Dendritic cell treated with granulocyte-macrophage colony-stimulating factor and Interleukin-4, amounts not matched to agents 40 ng/mL and 50 ng/mL, for 4 days (primary cell): ENCODE measurements around the gene GJB4.
"Not testable (repeated sequence)": the region's sequence is repeated elsewhere in the genome, so short reads cannot be mapped to it uniquely, and the experiment has no call there.

Experiments used
- H3K27ac Mint-ChIP-seq: one replicate; pipeline ENCODE4 v1.8.0; 2022; ENCODE audit warnings: mild to moderate bottlenecking, mixed read lengths
- H3K27me3 Mint-ChIP-seq: one replicate; pipeline ENCODE4 v1.8.0; 2022; ENCODE audit warnings: mild to moderate bottlenecking, mixed read lengths
- H3K36me3 Mint-ChIP-seq: one replicate; pipeline ENCODE4 v1.8.0; 2022; ENCODE audit warnings: low read depth, mixed read lengths
- H3K4me1 Mint-ChIP-seq: one replicate; pipeline ENCODE4 v1.8.0; 2022; ENCODE audit warnings: low read depth, mixed read lengths
- H3K4me3 Mint-ChIP-seq: one replicate; pipeline ENCODE4 v1.8.0; 2022; ENCODE audit warnings: mild to moderate bottlenecking, moderate library complexity, mixed read lengths
- H3K9me3 Mint-ChIP-seq: one replicate; pipeline ENCODE4 v1.8.0; 2022; ENCODE audit warnings: mixed read lengths
- intact Hi-C: fragments of 100-400 bp; cut with micrococcal nuclease; formaldehyde crosslinking; loops from one replicate; pipeline ENCODE4 v1.15.0; 2022

GJB4 gene

DNA sequence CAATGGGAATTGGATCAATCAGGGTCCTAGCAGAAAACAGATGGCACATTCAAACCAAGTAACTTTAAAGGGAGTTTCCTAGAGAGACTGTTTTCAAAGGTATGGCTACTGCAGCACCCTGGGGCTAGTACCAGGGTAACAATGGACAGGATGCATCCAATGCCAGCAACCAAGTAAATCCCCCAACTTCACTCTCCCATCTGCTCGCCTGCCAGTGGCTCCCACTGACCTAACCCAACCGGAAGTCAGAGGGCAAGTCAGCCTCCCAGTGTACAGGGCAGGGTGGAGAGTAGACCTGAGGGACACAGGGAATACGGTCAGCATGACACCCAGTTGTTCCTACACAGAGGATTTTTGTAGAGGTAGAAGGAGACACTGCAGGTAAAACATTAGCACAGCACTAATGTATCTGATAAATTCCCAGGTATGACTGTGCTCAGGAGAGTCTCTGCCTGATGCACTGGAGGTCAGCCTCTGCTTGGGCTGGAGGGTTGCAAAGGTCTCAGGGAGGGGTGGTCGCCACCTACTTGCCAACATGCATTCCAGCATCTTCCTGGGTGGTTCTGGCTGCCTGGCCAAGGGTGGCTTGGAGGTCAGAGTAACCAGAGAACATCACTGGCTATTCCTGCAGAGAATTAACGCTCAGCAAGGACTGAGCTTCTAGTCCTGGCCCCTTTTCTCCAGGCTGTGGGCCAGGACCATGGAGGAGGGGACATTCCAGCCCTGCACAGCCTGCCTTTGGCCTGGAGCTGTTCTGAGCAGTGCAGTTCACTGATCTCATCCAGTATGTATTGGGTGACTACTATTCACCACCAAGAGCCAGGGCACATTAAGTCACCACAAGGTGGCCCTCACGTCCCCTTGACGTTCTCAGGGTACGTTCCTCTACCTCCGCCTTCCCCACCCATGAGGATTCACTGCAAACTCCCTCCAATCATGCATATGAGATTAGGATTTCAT lies 28.2 kb downstream of the GJB4 start:
- intact Hi-C loops = loop anchor here (5.0 kb wide), 2 partner anchors 65 to 510 kb away; no protein-coding TSS in a partner anchor
- Mint-ChIP-seq H3K36me3 (no peaks in the 10 kb centered on the region), H3K9me3 (no peaks in the 10 kb centered on the region), H3K27ac (no peak overlapping the region), H3K4me3 (no peak overlapping the region), H3K4me1 (peaks cover 5% of the 10 kb centered on the region), H3K27me3 (peaks cover 46% of the 10 kb centered on the region)

DNA sequence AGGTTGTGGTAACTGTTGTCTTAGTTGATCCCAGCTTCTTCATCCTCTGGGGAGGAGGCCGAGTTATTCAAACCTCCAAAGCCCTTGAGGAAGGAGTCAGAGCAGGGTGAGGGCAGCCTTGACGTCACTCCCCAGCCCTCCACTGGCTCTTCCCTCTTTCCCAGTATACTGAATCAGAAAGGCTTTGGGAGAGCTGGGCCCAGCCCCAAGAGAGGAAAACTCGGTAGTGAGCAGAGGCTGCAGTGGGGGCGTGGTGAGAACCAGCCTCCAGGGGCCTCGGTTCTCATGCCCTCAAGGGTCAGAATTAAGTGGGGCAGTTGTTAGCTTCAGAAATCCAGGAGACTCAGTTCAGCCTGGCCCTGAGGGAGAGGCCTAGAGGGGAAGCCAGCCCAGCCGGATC lies 31.4 kb downstream of the GJB4 start:
- H3K4me1 Mint-ChIP-seq = peaks cover 5% of the 10 kb centered on the region
- no peaks in the 10 kb centered on the region for H3K36me3 Mint-ChIP-seq
- no peak overlapping the region for H3K27ac Mint-ChIP-seq
- peaks cover 43% of the 10 kb centered on the region for H3K27me3 Mint-ChIP-seq
- H3K4me3 Mint-ChIP-seq = no peak overlapping the region
- no peaks in the 10 kb centered on the region for H3K9me3 Mint-ChIP-seq
- intact Hi-C loops = no loop called here

DNA sequence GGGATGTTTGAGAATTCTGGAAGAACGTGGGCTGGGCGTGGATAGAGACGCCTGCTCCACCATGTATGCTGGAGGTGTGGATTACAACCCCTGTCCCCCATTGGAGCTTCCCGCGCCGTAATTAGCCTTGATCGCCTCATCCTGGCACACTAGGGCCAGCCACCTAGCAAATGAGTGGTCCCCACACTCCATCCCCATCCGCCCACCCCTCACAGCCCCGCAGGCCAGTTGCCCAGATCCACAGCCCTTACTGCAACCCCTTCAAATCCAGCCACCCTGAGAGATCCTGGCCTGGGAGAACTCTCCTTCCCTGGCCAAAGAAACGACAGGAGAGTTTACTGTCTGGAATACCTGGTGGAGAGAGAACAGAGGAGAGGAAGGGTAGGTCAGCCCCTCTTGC lies 32.9 kb downstream of the GJB4 start:
- Mint-ChIP-seq H3K27ac (no peak overlapping the region), H3K9me3 (no peaks in the 10 kb centered on the region), H3K27me3 (peaks cover 40% of the 10 kb centered on the region), H3K4me1 (no peaks in the 10 kb centered on the region), H3K36me3 (no peaks in the 10 kb centered on the region), H3K4me3 (no peak overlapping the region)
- intact Hi-C loops = no loop called here

DNA sequence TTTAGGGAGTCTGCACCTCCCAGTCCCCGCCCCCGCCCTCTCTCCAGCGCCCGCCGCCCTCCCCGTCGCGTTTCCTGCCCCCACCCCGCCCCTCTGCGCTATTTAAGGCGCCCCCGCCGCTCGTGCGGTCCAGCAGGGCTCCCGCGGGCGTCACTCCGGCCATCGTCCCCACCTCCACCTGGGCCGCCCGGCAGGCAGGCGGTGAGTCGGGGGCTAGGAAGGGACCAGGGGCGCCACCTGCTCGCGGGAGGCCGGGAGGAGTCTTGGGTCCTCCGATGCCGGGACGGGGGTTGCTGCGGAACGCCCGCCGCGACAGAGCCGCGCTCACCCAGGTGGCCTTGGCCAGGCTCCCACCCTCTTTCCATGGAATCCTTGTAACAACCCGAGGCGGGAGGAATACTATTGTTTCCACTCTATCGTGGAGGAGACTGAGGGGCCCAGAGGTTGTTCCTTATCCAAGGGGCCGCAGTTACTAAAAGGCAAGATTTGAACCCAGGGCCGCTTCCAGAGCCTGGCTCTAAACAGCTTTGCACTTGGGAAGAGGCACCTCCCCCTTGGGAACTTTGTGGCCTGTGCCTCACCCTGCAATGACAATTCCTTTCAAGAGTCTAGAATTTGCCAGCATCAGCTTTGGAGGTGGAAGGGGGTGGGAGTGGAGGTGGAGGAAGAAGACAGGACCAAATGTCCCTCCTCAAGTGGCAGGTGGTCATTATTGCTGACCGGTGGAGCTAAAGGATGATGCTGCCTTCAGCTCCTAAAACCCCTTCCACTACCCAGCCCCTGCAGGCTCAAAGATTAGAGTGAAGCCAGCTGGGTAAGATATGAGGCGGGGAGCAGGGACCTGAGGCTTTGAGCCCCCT lies 33.6 kb downstream of the GJB4 start, which contains the start of gene GJA4:
TSS of gene GJA4 (plus strand) at position 132 of the 860 bp plus-strand sequence. CDS start 1,215 bp downstream, outside the sequence.
- Mint-ChIP-seq H3K36me3 (no peaks in the 10 kb centered on the region), H3K9me3 (no peaks in the 10 kb centered on the region), H3K27ac (no peak within 1 kb of the TSS), H3K4me1 (no peaks in the 10 kb centered on the region), H3K4me3 (no peak within 1 kb of the TSS), H3K27me3 (peaks cover 40% of the 10 kb centered on the region)
- intact Hi-C loops = no loop called here

DNA sequence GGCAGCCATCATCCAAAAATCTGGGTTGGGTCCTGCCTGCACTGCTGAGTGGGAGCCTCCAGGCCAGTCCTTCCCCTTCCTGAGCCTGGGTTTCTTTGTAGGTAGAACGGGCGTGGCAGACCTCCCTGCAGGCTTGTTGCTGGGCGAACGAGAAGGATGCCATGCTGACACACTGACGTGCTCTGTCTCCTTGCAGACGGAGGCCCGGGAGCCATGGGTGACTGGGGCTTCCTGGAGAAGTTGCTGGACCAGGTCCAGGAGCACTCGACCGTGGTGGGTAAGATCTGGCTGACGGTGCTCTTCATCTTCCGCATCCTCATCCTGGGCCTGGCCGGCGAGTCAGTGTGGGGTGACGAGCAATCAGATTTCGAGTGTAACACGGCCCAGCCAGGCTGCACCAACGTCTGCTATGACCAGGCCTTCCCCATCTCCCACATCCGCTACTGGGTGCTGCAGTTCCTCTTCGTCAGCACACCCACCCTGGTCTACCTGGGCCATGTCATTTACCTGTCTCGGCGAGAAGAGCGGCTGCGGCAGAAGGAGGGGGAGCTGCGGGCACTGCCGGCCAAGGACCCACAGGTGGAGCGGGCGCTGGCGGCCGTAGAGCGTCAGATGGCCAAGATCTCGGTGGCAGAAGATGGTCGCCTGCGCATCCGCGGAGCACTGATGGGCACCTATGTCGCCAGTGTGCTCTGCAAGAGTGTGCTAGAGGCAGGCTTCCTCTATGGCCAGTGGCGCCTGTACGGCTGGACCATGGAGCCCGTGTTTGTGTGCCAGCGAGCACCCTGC lies 34.7 kb downstream of the GJB4 start:
- H3K36me3 Mint-ChIP-seq = no peaks in the 10 kb centered on the region
- H3K4me3 Mint-ChIP-seq = no peak overlapping the region
- peaks cover 40% of the 10 kb centered on the region for H3K27me3 Mint-ChIP-seq
- no peak overlapping the region for H3K27ac Mint-ChIP-seq
- H3K9me3 Mint-ChIP-seq = no peaks in the 10 kb centered on the region
- no peaks in the 10 kb centered on the region for H3K4me1 Mint-ChIP-seq
- intact Hi-C loops = no loop called here

DNA sequence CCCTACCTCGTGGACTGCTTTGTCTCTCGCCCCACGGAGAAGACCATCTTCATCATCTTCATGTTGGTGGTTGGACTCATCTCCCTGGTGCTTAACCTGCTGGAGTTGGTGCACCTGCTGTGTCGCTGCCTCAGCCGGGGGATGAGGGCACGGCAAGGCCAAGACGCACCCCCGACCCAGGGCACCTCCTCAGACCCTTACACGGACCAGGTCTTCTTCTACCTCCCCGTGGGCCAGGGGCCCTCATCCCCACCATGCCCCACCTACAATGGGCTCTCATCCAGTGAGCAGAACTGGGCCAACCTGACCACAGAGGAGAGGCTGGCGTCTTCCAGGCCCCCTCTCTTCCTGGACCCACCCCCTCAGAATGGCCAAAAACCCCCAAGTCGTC lies 35.2 kb downstream of the GJB4 start:
- intact Hi-C loops = no loop called here
- H3K9me3 Mint-ChIP-seq = no peaks in the 10 kb centered on the region
- H3K4me3 Mint-ChIP-seq = no peak overlapping the region
- peaks cover 37% of the 10 kb centered on the region for H3K27me3 Mint-ChIP-seq
- no peaks in the 10 kb centered on the region for H3K4me1 Mint-ChIP-seq
- H3K36me3 Mint-ChIP-seq = no peaks in the 10 kb centered on the region
- H3K27ac Mint-ChIP-seq = no peak overlapping the region

DNA sequence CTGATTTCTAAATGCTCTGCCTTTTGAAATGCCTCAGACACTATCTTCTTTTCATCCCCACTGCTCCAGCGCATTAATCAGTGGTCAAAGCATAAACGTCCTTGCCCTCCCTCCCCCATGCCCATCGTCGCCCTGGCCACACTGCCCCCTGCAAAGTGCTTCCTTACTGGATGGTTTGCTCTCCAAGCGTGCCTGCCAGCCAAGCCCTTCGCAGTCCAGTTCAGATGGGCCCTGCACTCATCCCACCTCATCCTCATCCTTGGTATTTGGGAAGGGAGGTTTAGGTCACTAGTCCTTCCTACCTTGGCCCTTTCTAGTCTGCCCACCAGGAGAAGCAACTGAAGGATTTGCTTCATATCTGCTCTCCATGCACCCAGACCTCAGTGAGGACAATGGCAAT lies 36.4 kb downstream of the GJB4 start:
- Mint-ChIP-seq H3K4me1 (no peaks in the 10 kb centered on the region), H3K36me3 (no peaks in the 10 kb centered on the region), H3K9me3 (no peaks in the 10 kb centered on the region), H3K27ac (no peak overlapping the region), H3K4me3 (no peak overlapping the region), H3K27me3 (peaks cover 36% of the 10 kb centered on the region)
- intact Hi-C loops = no loop called here

DNA sequence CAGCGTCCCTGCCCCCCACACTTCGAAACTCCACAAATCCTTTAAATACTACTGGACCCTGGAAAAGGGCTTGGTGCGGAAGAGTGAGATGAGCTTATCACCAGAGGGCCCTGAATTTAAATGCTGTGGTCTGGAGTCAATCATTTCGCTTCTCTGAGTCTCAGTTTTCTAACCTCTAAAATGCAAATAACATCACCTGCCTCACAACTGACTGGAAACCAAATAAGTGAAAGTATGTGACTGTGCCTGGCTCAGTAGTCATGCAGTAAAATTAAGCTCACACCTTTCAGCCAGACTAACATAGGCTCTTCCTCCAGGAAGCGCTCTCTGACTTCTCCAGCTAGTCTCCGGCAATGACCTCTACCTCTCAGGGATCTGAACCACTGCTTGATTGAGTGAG lies 37.5 kb downstream of the GJB4 start:
- Mint-ChIP-seq H3K27me3 (peaks cover 27% of the 10 kb centered on the region), H3K36me3 (no peaks in the 10 kb centered on the region), H3K9me3 (no peaks in the 10 kb centered on the region), H3K4me1 (no peaks in the 10 kb centered on the region), H3K4me3 (no peak overlapping the region), H3K27ac (no peak overlapping the region)
- intact Hi-C loops = no loop called here

DNA sequence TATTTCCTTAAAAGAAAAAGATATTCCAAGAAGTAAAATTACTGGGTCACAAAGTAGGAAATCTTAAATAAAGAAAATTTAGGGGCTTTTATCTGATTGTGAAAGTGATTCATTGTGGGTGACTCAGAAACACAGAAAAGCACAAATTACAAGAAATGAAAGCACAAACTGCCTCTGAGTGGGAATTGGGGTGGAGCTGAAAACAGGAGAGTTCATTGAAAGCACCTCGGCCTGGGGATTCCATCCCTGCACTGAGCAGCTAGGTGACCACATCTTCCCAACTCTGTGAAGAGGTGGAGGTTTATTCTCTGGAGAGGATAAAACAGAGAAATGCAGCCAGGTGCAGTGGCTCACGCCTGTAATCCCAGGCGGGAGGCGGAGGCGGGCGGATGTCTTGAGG lies 40.7 kb downstream of the GJB4 start:
- intact Hi-C loops = no loop called here
- H3K4me3 Mint-ChIP-seq = no peak overlapping the region
- peaks cover 7% of the 10 kb centered on the region for H3K27me3 Mint-ChIP-seq
- H3K36me3 Mint-ChIP-seq = no peaks in the 10 kb centered on the region
- no peaks in the 10 kb centered on the region for H3K9me3 Mint-ChIP-seq
- no peak overlapping the region for H3K27ac Mint-ChIP-seq
- no peaks in the 10 kb centered on the region for H3K4me1 Mint-ChIP-seq

DNA sequence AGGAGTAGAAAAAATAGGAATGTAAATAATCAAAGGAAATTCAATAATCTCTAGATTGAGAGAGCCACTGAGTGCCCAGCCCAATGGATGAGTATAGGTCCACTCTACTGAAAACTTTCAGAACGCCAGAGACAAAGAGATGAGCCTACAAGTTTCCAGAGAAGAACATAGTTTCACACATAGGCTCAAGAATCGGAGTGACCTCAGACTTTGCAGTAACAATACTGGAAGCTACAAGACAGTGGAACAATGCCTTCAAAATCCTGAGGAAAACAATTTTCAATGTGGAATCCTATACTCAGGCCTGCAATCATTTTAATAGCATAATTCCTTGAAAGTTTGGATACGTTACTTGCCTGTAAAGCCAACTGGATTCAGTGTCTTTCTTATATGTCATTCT lies 44.2 kb downstream of the GJB4 start:
- H3K27ac Mint-ChIP-seq = no peak overlapping the region
- intact Hi-C loops = no loop called here
- no peaks in the 10 kb centered on the region for H3K36me3 Mint-ChIP-seq
- peaks cover 5% of the 10 kb centered on the region for H3K27me3 Mint-ChIP-seq
- H3K9me3 Mint-ChIP-seq = no peaks in the 10 kb centered on the region
- no peak overlapping the region for H3K4me3 Mint-ChIP-seq
- no peaks in the 10 kb centered on the region for H3K4me1 Mint-ChIP-seq

DNA sequence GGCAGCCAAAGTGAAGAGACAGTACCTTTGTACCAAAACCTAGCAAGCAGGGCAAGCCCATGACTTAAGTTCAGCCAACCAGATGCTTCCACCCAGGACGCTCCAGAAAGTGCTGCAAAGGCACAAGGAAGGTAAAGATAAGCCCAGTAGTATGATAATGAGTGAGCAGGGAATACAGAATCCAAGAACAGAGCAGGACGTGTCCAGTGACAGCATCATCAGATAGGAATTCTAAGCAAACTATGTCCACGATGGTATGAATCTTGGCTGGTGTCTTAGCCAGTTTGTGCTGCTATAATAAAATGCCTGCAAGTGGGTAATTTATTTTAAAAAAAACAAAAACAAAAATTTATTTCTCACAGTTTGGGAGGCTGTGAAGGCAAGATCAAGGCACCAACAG lies 46.9 kb downstream of the GJB4 start:
- Mint-ChIP-seq H3K9me3 (no peaks in the 10 kb centered on the region), H3K27ac (no peak overlapping the region), H3K4me1 (no peaks in the 10 kb centered on the region), H3K4me3 (no peak overlapping the region), H3K27me3 (peaks cover 3% of the 10 kb centered on the region), H3K36me3 (no peaks in the 10 kb centered on the region)
- intact Hi-C loops = no loop called here

DNA sequence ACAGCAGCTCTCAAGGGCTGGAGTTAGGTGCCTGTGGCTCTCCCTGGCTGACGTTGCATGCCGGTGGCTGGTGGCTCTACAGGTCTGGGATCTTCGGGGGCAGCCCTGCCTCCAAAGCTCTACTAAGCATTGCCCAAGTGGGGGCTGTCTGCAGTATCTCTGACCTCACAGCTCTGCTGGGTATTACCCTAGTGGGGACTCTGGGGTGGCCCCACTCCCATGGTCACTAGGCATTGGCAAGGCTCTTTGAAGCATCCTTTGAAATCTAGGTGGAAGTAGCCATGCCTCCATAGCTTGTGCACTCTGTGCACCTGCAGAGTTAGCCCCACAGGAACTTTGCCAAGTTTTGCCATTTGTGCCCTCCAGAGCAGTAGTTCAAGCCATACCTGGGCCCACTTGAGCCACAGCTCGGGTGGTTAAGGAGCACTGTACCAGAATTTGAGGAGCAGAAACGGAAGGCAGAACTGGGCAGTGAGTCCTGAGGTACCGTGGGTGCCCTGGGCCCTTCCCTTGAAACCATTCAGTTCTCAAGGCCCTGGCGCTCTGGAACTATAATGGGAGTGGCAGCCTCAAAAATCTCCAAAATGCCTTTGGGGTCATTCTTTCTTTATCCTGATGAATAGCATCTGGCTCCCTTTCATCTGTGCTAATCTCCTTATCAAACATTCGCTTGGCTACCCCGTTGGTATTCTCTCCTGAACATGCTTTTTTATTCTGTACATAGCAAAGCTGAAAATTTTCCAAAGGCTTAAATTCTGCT lies 48.7 kb downstream of the GJB4 start:
- intact Hi-C loops = no loop called here
- H3K4me3 Mint-ChIP-seq = no peak overlapping the region
- H3K9me3 Mint-ChIP-seq = no peaks in the 10 kb centered on the region
- H3K36me3 Mint-ChIP-seq = no peaks in the 10 kb centered on the region
- no peaks in the 10 kb centered on the region for H3K4me1 Mint-ChIP-seq
- H3K27ac Mint-ChIP-seq = no peak overlapping the region
- H3K27me3 Mint-ChIP-seq = peaks cover 3% of the 10 kb centered on the region

DNA sequence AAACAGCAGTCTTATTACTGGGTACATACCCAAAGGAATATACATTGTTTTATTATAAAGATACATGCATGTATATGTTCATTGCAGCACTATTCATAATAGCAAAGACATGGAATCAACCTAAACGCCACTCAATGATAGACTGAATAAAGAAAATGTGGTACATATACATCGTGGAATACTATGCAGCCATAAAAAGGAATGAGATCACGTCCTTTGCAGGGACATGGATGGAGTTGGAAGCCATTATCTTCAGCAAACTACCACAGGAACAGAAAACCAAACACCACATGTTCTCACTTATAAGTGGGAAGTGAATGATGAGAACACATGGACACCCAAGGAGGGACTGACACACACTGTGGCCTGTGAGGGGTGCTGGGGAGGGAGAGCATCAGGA lies 51.2 kb downstream of the GJB4 start:
- H3K4me1 Mint-ChIP-seq, H3K9me3 Mint-ChIP-seq, intact Hi-C loops, H3K4me3 Mint-ChIP-seq, H3K27ac Mint-ChIP-seq, H3K27me3 Mint-ChIP-seq, H3K36me3 Mint-ChIP-seq: not testable (repeated sequence)
